Putamen (tissue), 1 donor: ENCODE results near the gene NCCRP1.

Experiments used
- DNase-seq: peaks from one replicate; pipeline ENCODE4 v3.0.0-alpha.2; 2016; ENCODE audit warnings: low spot score

NCCRP1 gene

GRCh38 chr19:39246951-39247669 is 50.3 kb downstream of the NCCRP1 start:
- no peak for DNase-seq

GRCh38 chr19:39247701-39248664 is 51.2 kb downstream of the NCCRP1 start:
- no peak for DNase-seq

GRCh38 chr19:39248806-39249205 is 52.0 kb downstream of the NCCRP1 start, which contains the start of gene IFNL4:
Gene IFNL4 (minus strand): TSS chr19:39248856.
- no peak for DNase-seq

GRCh38 chr19:39251081-39251480 is 54.3 kb downstream of the NCCRP1 start:
- DNase-seq = no peak
